ENCODE measurements around the gene FOXM1.
"Not testable (repeated sequence)": the region's sequence is repeated elsewhere in the genome, so short reads cannot be mapped to it uniquely, and the experiment has no call there.

Gene FOXM1

GRCh38 chr12:2890001-2890387, 13.0 kb upstream of the FOXM1 start:
- DNase-seq (ENCODE audit: extremely low spot score): no peak
- POLR2A ChIA-PET: interaction anchor here (0.6 to 2.3 kb wide), 13 partner anchors 10 to 249 kb away, joined by 3 to 23 read pairs (median 3); partner anchors contain the start of genes FOXM1 and RHNO1
- TF ChIP-seq HDGF (IDR thresholded peaks at IDR 0.05; ENCODE audit: borderline replicate concordance) (no peak), NFRKB (IDR thresholded peaks at IDR 0.05) (no peak), FOXK2 (IDR thresholded peaks at IDR 0.05) (no peak), ELF4 (IDR thresholded peaks at IDR 0.05) (no peak), LEF1 (IDR thresholded peaks at IDR 0.05; ENCODE audit: borderline replicate concordance) (no peak), FOXA1 (IDR thresholded peaks at IDR 0.05) (no peak), L3MBTL2 (conservative IDR thresholded peaks at IDR 0.05) (no peak), FOXM1 (IDR thresholded peaks at IDR 0.05; ENCODE audit: borderline replicate concordance) (no peak), SP1 (IDR thresholded peaks at IDR 0.05) (no peak), ARNT (IDR thresholded peaks at IDR 0.05) (no peak)
- TF ChIP-seq, protein P1, sequence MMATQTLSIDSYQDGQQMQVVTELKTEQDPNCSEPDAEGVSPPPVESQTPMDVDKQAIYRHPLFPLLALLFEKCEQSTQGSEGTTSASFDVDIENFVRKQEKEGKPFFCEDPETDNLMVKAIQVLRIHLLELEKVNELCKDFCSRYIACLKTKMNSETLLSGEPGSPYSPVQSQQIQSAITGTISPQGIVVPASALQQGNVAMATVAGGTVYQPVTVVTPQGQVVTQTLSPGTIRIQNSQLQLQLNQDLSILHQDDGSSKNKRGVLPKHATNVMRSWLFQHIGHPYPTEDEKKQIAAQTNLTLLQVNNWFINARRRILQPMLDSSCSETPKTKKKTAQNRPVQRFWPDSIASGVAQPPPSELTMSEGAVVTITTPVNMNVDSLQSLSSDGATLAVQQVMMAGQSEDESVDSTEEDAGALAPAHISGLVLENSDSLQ (IDR thresholded peaks at IDR 0.05): no peak
- CTCF ChIA-PET: interaction anchor here (0.6 to 1.3 kb wide), 2 partner anchors 54 to 231 kb away, joined by 4 to 5 read pairs; no protein-coding TSS in a partner anchor

- no peak for TF ChIP-seq ELF4 (IDR thresholded peaks at IDR 0.05)
- no peak for TF ChIP-seq FOXA1 (IDR thresholded peaks at IDR 0.05)
- no peak for TF ChIP-seq ARNT (IDR thresholded peaks at IDR 0.05)
- TF ChIP-seq SUZ12 (IDR thresholded peaks at IDR 0.05): no peak
- no peak for TF ChIP-seq ZNF384 (IDR thresholded peaks at IDR 0.05)
- TF ChIP-seq FOXM1 (IDR thresholded peaks at IDR 0.05; ENCODE audit: borderline replicate concordance): no peak
- TF ChIP-seq CTBP1 (IDR thresholded peaks at IDR 0.05; ENCODE audit: borderline replicate concordance): no peak
- no peak for TF ChIP-seq NFRKB (IDR thresholded peaks at IDR 0.05)
- TF ChIP-seq HDGF (IDR thresholded peaks at IDR 0.05; ENCODE audit: borderline replicate concordance): no peak
- no peak for TF ChIP-seq LEF1 (IDR thresholded peaks at IDR 0.05; ENCODE audit: borderline replicate concordance)
- CTCF ChIA-PET: interaction anchor here (0.6 to 2.4 kb wide), 3 partner anchors 57 to 147 kb away, joined by 4 to 12 read pairs (median 6); no protein-coding TSS in a partner anchor
- POLR2A ChIA-PET: interaction anchor here (0.9 to 1.0 kb wide), 2 partner anchors 8 to 10 kb away, joined by 3 to 6 read pairs; partner anchors contain the start of genes FOXM1 and RHNO1
- DNase-seq (ENCODE audit: extremely low spot score): no peak
These were observed 9.9 kb upstream of the FOXM1 start for GRCh38 chr12:2886768-2887450.

GRCh38 chr12:2884810-2885209, 7.8 kb upstream of the FOXM1 start:
- ChIA-PET CTCF (interaction anchor here (0.9 to 2.4 kb wide), 7 partner anchors 8 to 157 kb away, joined by 3 to 15 read pairs (median 7); partner anchors contain the start of genes FOXM1 and RHNO1), POLR2A (interaction anchor here (1.5 kb wide), 1 partner anchor 8 kb away, joined by 9 read pairs; the partner anchor contains the start of genes FOXM1 and RHNO1)
- TF ChIP-seq BHLHE40 (IDR thresholded peaks at IDR 0.05; ENCODE audit: borderline replicate concordance) (no peak), HDGF (IDR thresholded peaks at IDR 0.05; ENCODE audit: borderline replicate concordance) (no peak)
- DNase-seq (ENCODE audit: extremely low spot score): no peak

- ChIA-PET POLR2A (interaction anchor here (1.0 to 1.7 kb wide), 3 partner anchors 11 to 85 kb away, joined by 3 to 7 read pairs (median 5); partner anchors contain the start of genes FKBP4 and TULP3), CTCF (no interaction called here)
- TF ChIP-seq NFRKB (IDR thresholded peaks at IDR 0.05) (no peak), LEF1 (IDR thresholded peaks at IDR 0.05; ENCODE audit: borderline replicate concordance) (no peak), FOXA1 (IDR thresholded peaks at IDR 0.05) (no peak), BHLHE40 (IDR thresholded peaks at IDR 0.05; ENCODE audit: borderline replicate concordance) (no peak)
- TF ChIP-seq, protein P1 (IDR thresholded peaks at IDR 0.05): no peak
- no peak for DNase-seq (ENCODE audit: extremely low spot score)
These were observed 2.9 kb upstream of the FOXM1 start for GRCh38 chr12:2879853-2880252.

DNA sequence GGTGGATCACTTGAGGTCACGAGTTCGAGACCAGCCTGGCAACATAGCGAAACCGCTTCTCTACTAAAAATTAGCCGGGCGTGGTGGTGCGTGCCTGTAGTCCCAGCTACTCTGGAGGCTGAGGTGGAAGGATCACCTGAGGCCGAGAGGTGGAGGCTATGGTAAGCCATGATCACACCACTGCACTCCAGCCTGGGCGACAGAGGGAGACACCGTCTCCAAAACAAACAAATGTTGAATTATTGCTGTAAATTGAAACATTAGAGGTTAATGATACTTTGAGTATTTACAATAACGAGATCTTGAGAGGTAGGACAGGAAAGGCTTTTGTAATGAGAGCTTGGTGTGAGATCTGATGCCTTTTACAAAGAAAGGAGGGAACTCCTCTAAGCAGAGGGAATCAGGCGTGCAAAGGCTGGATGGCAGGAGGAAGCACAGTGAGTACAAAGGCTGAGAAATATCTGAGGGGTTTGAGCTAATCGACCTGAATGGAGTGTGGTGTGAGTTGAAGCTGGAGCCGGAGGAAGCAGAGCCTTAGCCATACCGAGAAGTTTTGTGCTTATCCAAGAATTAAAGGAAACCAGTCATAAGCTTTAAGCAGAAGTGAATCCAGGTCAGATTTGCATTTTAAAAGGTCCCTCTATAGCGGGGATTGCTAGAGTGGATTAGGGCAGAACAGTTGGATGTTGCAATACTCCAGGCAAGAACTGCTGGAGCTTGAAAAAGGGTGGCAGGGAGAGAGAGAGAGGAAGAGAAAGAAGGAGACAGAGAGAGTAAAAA, 1.2 kb upstream of the FOXM1 start:
- ChIA-PET CTCF (interaction anchor here (0.6 to 1.4 kb wide), 2 partner anchors 7 to 82 kb away, joined by 3 to 8 read pairs; no protein-coding TSS in a partner anchor), POLR2A (interaction anchor here (0.8 to 2.7 kb wide), 2 partner anchors 9 to 13 kb away, joined by 3 to 23 read pairs; partner anchors contain the start of gene TULP3)
- TF ChIP-seq HDGF (IDR thresholded peaks at IDR 0.05; ENCODE audit: borderline replicate concordance): no peak
- TF ChIP-seq, protein P1 (IDR thresholded peaks at IDR 0.05): peak; percentile 64
- DNase-seq (ENCODE audit: extremely low spot score): no peak

- CTCF ChIA-PET: interaction anchor here (1.4 kb wide), 1 partner anchor 8 kb away, joined by 8 read pairs; no protein-coding TSS in a partner anchor
- peak; percentile 44 for DNase-seq (ENCODE audit: extremely low spot score)
- TF ChIP-seq ELF4 (IDR thresholded peaks at IDR 0.05): no peak
- TF ChIP-seq SP1 (IDR thresholded peaks at IDR 0.05): no peak
- TF ChIP-seq BHLHE40 (IDR thresholded peaks at IDR 0.05; ENCODE audit: borderline replicate concordance): no peak
- no peak for TF ChIP-seq FOXK2 (IDR thresholded peaks at IDR 0.05)
- no peak for TF ChIP-seq ZNF384 (IDR thresholded peaks at IDR 0.05)
- TF ChIP-seq HDGF (IDR thresholded peaks at IDR 0.05; ENCODE audit: borderline replicate concordance): no peak
- no peak for TF ChIP-seq TARDBP (IDR thresholded peaks at IDR 0.05)
- no peak for TF ChIP-seq LEF1 (IDR thresholded peaks at IDR 0.05; ENCODE audit: borderline replicate concordance)
- no peak for TF ChIP-seq SUZ12 (IDR thresholded peaks at IDR 0.05)
- no peak for TF ChIP-seq L3MBTL2 (conservative IDR thresholded peaks at IDR 0.05)
- no peak for TF ChIP-seq CTBP1 (IDR thresholded peaks at IDR 0.05; ENCODE audit: borderline replicate concordance)
- no peak for TF ChIP-seq ARNT (IDR thresholded peaks at IDR 0.05)
- no peak for TF ChIP-seq NFRKB (IDR thresholded peaks at IDR 0.05)
- no peak for TF ChIP-seq FOXM1 (IDR thresholded peaks at IDR 0.05; ENCODE audit: borderline replicate concordance)
- TF ChIP-seq FOXA1 (IDR thresholded peaks at IDR 0.05): no peak
- TF ChIP-seq, protein P1 (IDR thresholded peaks at IDR 0.05): no peak
- POLR2A ChIA-PET: interaction anchor here (0.6 to 2.7 kb wide), 11 partner anchors 8 to 129 kb away, joined by 3 to 23 read pairs (median 4); partner anchors contain the start of gene TULP3
These were observed 435 bp downstream of the FOXM1 start for GRCh38 chr12:2876431-2877046.

- POLR2A ChIA-PET; DNase-seq (ENCODE audit: extremely low spot score); CTCF ChIA-PET: not testable (repeated sequence)
These were observed 7.9 kb downstream of the FOXM1 start for GRCh38 chr12:2868986-2869632.
